Endothelial cell of umbilical vein (primary cell): Measurements from ENCODE around the gene PAQR4. TPM values are rescaled to one million over a fixed set of nuclear protein-coding genes. Genes with fewer than 3 reads are reported as not detected.

Experiments used
- BruUV-seq: library from RNA; stranded (reverse); fragments of 400-500 nt; replicated peaks from 2 replicates; lab custom pipeline; 2021; lab: Mats Ljungman, UMichigan
- CTCF ChIA-PET: fragments of 300-600, 350-600 bp; sonication (Branson Sonifier 250); formaldehyde crosslinking; loops from one replicate; lab custom pipeline; 2021; ENCODE audit warnings: antibody characterized with exemption, inconsistent platforms; lab: Charles Lee
- POLR2A ChIA-PET: fragments of 300-600, 350-600 bp; sonication (Branson Sonifier 250); formaldehyde crosslinking; loops from one replicate; lab custom pipeline; 2021; ENCODE audit warnings: antibody characterized with exemption, inconsistent platforms; lab: Charles Lee
- DNase-seq: peaks from one replicate; pipeline ENCODE4 v3.0.0-alpha.2; 2011; ENCODE audit warnings: low read depth, low spot score
- FAIRE-seq: peaks from 2 replicates; lab custom pipeline; 2011; peaks lifted over from hg19 to GRCh38; lab: Jason Lieb, UNC
- H2AFZ ChIP-seq: 2 replicates; pipeline ENCODE4 v1.6.0; 2012; ENCODE audit warnings: low read depth, low read length, control low read depth, inconsistent platforms
- H3K27ac ChIP-seq: 2 replicates; pipeline ENCODE4 v1.5.1; 2011; ENCODE audit warnings: low read depth, mild to moderate bottlenecking, control low read depth, low read length, moderate library complexity; ENCODE audit not compliant: insufficient read depth
- H3K27me3 ChIP-seq, 2 experiments: 2 replicates each; pipeline versions ENCODE4 v1.6.0 to v1.6.1; 2011; ENCODE audit warnings: low read length in 2 of 2, mixed read lengths in 1 of 2; ENCODE audit not compliant: control insufficient read depth in 2 of 2, insufficient read depth in 2 of 2
- H3K36me3 ChIP-seq, 2 experiments: 2 replicates in 1 of 2; 3 replicates in 1 of 2; pipeline ENCODE4 v1.5.1; 2011; ENCODE audit warnings: low read length in 2 of 2, mild to moderate bottlenecking in 1 of 2, moderate library complexity in 1 of 2; ENCODE audit not compliant: control insufficient read depth in 2 of 2, insufficient read depth in 2 of 2; ENCODE audit errors: extremely low read depth in 1 of 2
- H3K4me1 ChIP-seq: 3 replicates; pipeline ENCODE4 v1.5.1; 2011; ENCODE audit warnings: mild to moderate bottlenecking, low read length; ENCODE audit not compliant: control insufficient read depth, insufficient read depth; ENCODE audit errors: extremely low read depth
- H3K4me2 ChIP-seq: 2 replicates; pipeline ENCODE4 v1.6.1; 2011; ENCODE audit warnings: low read length, control low read depth, mixed read lengths; ENCODE audit not compliant: insufficient read depth
- H3K4me3 ChIP-seq, 3 experiments: fragments of 200-600 bp in 1 of 3; sonication (generic), shearing (Covaris generic) in 1 of 3; replicated peaks in 1 of 3; 2 replicates each; pipeline ENCODE4 v1.5.1; 2011 to 2016; ENCODE audit warnings: control low read depth in 3 of 3, low read length in 3 of 3, mild to moderate bottlenecking in 2 of 3, inconsistent platforms in 1 of 3, low read depth in 1 of 3, moderate library complexity in 1 of 3; ENCODE audit not compliant: insufficient read depth in 1 of 3
- H3K79me2 ChIP-seq: 2 replicates; pipeline ENCODE4 v1.6.0; 2012; ENCODE audit warnings: low read length, inconsistent platforms; ENCODE audit not compliant: control insufficient read depth, insufficient read depth
- H3K9ac ChIP-seq: replicated peaks from 2 replicates; pipeline ENCODE3; 2011; ENCODE audit warnings: low read length, control low read depth; ENCODE audit not compliant: insufficient read depth; ENCODE audit errors: extremely low read depth
- H3K9me1 ChIP-seq: replicated peaks from 3 replicates; pipeline ENCODE4 v1.6.0; 2011; ENCODE audit warnings: mild to moderate bottlenecking, low read length; ENCODE audit not compliant: control insufficient read depth, insufficient read depth; ENCODE audit errors: extremely low read depth
- H3K9me3 ChIP-seq: replicated peaks from 2 replicates; pipeline ENCODE4 v1.5.1; 2012; ENCODE audit warnings: low read length, inconsistent platforms; ENCODE audit not compliant: control insufficient read depth, insufficient read depth
- H4K20me1 ChIP-seq: replicated peaks from 2 replicates; pipeline ENCODE3; 2011; ENCODE audit warnings: mild to moderate bottlenecking, low read length; ENCODE audit not compliant: control insufficient read depth, insufficient read depth; ENCODE audit errors: extremely low read depth
- EZH2 ChIP-seq: IDR thresholded peaks from 2 replicates; pipeline ENCODE4 v1.6.1; 2012; ENCODE audit warnings: borderline replicate concordance, low read depth, mild to moderate bottlenecking, moderate library complexity, low read length, inconsistent platforms; ENCODE audit not compliant: severe bottlenecking
- FOS ChIP-seq: IDR thresholded peaks from 2 replicates; pipeline ENCODE4 v1.6.1; 2011; ENCODE audit warnings: mild to moderate bottlenecking, low read length, moderate library complexity, borderline replicate concordance; ENCODE audit not compliant: insufficient read depth
- GATA2 ChIP-seq: IDR thresholded peaks from 2 replicates; pipeline ENCODE4 v1.7.0; 2011; ENCODE audit warnings: low read depth, mild to moderate bottlenecking, moderate library complexity, mixed read lengths, low read length; ENCODE audit not compliant: insufficient read length, insufficient read depth
- JUN ChIP-seq: IDR thresholded peaks from 2 replicates; pipeline ENCODE4 v1.6.1; 2011; ENCODE audit warnings: borderline replicate concordance, low read depth; ENCODE audit not compliant: insufficient read length, insufficient read depth
- MYC ChIP-seq: IDR thresholded peaks from one replicate; pipeline ENCODE4 v1.6.1; 2011; ENCODE audit warnings: mild to moderate bottlenecking, low read depth, low read length
- POLR2A ChIP-seq: IDR thresholded peaks from 2 replicates; pipeline ENCODE4 v1.6.1; 2012; ENCODE audit warnings: low read depth, mild to moderate bottlenecking, control low read depth, low read length
- POLR2AphosphoS5 ChIP-seq: IDR thresholded peaks from 2 replicates; pipeline ENCODE4 v1.6.1; 2012; ENCODE audit warnings: low read depth, mild to moderate bottlenecking, control low read depth, low read length, moderate library complexity; ENCODE audit not compliant: insufficient read depth
- dilution Hi-C: fragments of 300-500 bp; cut with MboI; formaldehyde crosslinking; loops from one replicate; pipeline ENCODE4 v1.15.0; 2019; ENCODE audit warnings: low sequenced_read_pairs; ENCODE audit not compliant: extremely low pct_ligation_motif_present
- intact Hi-C: fragments of 100-400 bp; cut with micrococcal nuclease; formaldehyde crosslinking; loops from one replicate; pipeline ENCODE4 v1.10.0; 2022
- polyA plus RNA-seq, 4 experiments: library from polyadenylated mRNA; depleted of rRNA in 3 of 4; stranded (reverse) in 3 of 4; unstranded in 1 of 4; fragments of >200 nt; gene quantifications; 2 replicates each; pipeline versions ENCODE4 v1.2.1 to v1.2.3, GENCODE V29; 2011 to 2012; ENCODE audit warnings: missing spikeins in 1 of 4
- total RNA-seq: library from RNA; stranded (reverse); gene quantifications from 2 replicates; pipeline ENCODE4 v1.2.3, GENCODE V29; 2021
- TF ChIP-seq, protein P1 (sequence below): IDR thresholded peaks from 2 replicates; pipeline ENCODE4 v1.6.1; 2011; ENCODE audit not compliant: insufficient read depth, insufficient read length
- TF ChIP-seq, protein P2 (sequence below), 2 donors: IDR thresholded peaks; 1 replicate in 1 of 2; 2 replicates in 1 of 2; pipeline ENCODE4 v1.5.1; 2011; ENCODE audit warnings: low read length in 2 of 2, mild to moderate bottlenecking in 2 of 2, moderate library complexity in 2 of 2, control low read depth in 1 of 2, inconsistent platforms in 1 of 2, low read depth in 1 of 2; ENCODE audit not compliant: insufficient read depth in 1 of 2; ENCODE audit errors: extremely low read depth in 1 of 2

The PAQR4 gene
- total and polyA plus RNA-seq, 2 donors (not counting 3 experiments of a cell fraction or from before 2014, with no cell fraction given) = 23.8 to 31.2 TPM

DNA sequence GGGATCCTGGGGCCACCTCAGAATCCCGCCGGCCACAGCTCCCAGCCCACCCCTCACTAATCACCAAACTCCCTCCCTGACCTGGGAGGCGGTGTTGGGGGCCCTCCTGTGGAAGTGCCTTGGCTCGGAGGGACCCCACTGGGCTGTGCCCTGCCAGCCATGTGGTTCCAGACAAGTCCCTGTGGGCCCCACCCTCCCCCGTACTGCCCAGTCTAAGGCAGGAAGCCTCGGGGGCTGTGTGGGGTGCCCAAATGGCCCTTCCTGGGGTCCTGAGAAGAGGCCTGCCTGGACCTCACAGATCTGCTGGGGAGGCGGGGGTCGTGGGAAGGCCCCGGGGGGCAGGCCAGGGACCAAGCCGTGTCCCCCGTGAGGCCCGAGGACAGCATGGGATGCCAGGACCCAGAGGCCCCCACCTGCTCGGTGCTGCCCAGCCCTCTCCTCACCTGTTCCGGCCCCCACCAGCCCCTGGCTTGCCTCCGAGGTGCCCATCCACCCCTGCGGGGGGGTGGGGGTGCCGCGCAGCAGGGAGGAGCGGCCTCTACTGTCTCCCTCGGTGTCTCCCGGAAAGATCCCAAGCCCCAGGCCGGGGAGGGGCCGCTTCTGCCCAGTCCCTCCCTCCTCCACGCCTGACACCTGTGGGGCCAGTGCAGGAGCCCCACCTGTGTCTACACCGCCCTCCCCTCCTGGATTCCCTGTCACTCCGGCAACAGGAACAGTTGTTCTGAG is 14.3 kb upstream of the PAQR4 start:
- no peaks in the 10 kb centered on the region for H4K20me1 ChIP-seq
- TF ChIP-seq JUN (no peak), GATA2 (no peak), EZH2 (no peak), POLR2AphosphoS5 (no peak), POLR2A (no peak), FOS (no peak), MYC (no peak)
- TF ChIP-seq, protein P1, sequence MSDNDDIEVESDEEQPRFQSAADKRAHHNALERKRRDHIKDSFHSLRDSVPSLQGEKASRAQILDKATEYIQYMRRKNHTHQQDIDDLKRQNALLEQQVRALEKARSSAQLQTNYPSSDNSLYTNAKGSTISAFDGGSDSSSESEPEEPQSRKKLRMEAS = no peak
- TF ChIP-seq, protein P2, sequence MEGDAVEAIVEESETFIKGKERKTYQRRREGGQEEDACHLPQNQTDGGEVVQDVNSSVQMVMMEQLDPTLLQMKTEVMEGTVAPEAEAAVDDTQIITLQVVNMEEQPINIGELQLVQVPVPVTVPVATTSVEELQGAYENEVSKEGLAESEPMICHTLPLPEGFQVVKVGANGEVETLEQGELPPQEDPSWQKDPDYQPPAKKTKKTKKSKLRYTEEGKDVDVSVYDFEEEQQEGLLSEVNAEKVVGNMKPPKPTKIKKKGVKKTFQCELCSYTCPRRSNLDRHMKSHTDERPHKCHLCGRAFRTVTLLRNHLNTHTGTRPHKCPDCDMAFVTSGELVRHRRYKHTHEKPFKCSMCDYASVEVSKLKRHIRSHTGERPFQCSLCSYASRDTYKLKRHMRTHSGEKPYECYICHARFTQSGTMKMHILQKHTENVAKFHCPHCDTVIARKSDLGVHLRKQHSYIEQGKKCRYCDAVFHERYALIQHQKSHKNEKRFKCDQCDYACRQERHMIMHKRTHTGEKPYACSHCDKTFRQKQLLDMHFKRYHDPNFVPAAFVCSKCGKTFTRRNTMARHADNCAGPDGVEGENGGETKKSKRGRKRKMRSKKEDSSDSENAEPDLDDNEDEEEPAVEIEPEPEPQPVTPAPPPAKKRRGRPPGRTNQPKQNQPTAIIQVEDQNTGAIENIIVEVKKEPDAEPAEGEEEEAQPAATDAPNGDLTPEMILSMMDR (IDR thresholded peaks at IDR 0.05; ENCODE audit: extremely low read depth in 1 of 2, insufficient read depth in 1 of 2, low read depth in 1 of 2, low read length in 2 of 2) = no peak
- intact Hi-C loops (no loop called here), dilution Hi-C loops (no loop called here)
- H3K9ac ChIP-seq = no peak overlapping the region
- no peak overlapping the region for H2AFZ ChIP-seq
- H3K27me3 ChIP-seq = no peaks in the 10 kb centered on the region
- BruUV-seq = no TSS peak
- no peak overlapping the region for H3K4me3 ChIP-seq
- no peak overlapping the region for H3K27ac ChIP-seq
- FAIRE-seq (no peak), DNase-seq (no peak)
- no peaks in the 10 kb centered on the region for H3K9me3 ChIP-seq
- POLR2A ChIA-PET = no interaction called here
- H3K79me2 ChIP-seq = no peaks in the 10 kb centered on the region
- no peaks in the 10 kb centered on the region for H3K4me1 ChIP-seq
- H3K9me1 ChIP-seq = no peaks in the 10 kb centered on the region
- no peaks in the 10 kb centered on the region for H3K36me3 ChIP-seq
- no peak overlapping the region for H3K4me2 ChIP-seq
- CTCF ChIA-PET = no interaction called here
